ENCODE results near the gene PIWIL1.
A peak's percentile ranks its signal among the peaks of the same experiment; 100 is the strongest.

PIWIL1 gene

DNA sequence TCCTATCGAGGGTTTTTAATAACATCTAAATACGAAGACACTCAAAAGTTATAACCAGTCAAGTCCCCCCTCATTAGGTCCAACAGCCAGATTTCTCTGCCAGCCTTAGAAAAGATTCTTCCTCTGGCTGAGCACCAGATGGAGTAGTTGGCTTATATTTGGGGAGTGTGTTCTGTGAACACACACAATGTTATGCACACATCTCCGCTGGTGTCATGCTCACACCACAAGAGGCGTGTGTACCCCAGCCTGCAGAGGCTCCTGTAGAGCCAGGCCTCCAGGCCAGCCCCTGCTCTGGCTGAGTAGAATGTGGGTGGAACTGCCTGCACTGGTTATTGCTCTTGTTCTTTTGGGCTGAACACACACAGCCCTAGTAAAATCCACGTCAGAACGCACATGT, 64.0 kb downstream of the PIWIL1 start:
- TF ChIP-seq, protein P1, sequence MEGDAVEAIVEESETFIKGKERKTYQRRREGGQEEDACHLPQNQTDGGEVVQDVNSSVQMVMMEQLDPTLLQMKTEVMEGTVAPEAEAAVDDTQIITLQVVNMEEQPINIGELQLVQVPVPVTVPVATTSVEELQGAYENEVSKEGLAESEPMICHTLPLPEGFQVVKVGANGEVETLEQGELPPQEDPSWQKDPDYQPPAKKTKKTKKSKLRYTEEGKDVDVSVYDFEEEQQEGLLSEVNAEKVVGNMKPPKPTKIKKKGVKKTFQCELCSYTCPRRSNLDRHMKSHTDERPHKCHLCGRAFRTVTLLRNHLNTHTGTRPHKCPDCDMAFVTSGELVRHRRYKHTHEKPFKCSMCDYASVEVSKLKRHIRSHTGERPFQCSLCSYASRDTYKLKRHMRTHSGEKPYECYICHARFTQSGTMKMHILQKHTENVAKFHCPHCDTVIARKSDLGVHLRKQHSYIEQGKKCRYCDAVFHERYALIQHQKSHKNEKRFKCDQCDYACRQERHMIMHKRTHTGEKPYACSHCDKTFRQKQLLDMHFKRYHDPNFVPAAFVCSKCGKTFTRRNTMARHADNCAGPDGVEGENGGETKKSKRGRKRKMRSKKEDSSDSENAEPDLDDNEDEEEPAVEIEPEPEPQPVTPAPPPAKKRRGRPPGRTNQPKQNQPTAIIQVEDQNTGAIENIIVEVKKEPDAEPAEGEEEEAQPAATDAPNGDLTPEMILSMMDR (IDR thresholded peaks at IDR 0.05; ENCODE audit: control insufficient read depth, extremely low read depth, insufficient read depth): peak; percentile 70
- H3K4me3 ChIP-seq (ENCODE audit: low read depth, low read length): no peak overlapping the region
- DNase-seq (ENCODE audit: low read depth): no peak

DNA sequence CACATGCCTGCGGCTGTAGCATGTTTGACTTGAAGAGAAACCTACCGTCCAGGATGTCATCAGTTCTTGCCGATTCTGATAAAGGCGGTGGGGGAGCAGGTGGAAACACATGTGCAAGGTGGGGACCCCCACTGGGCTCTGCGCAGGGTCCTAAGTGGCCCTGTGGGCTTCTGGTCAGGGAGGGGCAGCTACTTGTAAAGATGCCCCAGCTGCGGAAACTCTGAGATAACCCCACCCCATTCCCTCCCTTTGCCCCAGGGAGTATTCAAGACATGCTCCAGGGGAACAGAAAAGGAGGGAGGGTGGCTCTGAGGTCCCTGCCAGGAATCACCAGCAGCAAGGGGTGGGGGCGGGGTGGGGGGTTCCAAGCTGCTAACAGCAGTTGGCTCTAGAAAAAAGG, 67.6 kb downstream of the PIWIL1 start:
- no peak overlapping the region for H3K4me3 ChIP-seq (ENCODE audit: low read depth, low read length)
- TF ChIP-seq, protein P1 (IDR thresholded peaks at IDR 0.05; ENCODE audit: control insufficient read depth, extremely low read depth, insufficient read depth): no peak
- no peak for DNase-seq (ENCODE audit: low read depth)

DNA sequence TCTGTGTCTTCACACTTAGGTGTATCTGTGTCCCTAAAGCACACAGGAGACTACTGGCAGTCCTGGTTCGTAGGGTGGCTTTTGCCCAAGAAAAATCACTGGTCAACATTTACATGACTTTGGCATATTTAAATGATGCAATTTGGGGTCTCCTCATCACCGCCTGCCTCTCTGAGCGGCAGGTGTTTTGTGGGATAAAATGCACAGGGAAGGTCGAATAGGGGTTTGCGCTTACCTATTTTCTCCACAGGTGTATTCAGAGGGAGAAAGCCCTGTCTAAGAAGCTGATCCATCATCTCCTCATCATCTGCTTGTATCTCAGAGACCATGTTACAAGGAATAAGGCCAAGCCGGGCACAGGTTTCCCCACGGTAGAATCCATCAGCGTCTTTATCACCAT, 74.7 kb downstream of the PIWIL1 start:
- no peak for DNase-seq (ENCODE audit: low read depth)
- TF ChIP-seq, protein P1 (IDR thresholded peaks at IDR 0.05; ENCODE audit: control insufficient read depth, extremely low read depth, insufficient read depth): no peak

DNA sequence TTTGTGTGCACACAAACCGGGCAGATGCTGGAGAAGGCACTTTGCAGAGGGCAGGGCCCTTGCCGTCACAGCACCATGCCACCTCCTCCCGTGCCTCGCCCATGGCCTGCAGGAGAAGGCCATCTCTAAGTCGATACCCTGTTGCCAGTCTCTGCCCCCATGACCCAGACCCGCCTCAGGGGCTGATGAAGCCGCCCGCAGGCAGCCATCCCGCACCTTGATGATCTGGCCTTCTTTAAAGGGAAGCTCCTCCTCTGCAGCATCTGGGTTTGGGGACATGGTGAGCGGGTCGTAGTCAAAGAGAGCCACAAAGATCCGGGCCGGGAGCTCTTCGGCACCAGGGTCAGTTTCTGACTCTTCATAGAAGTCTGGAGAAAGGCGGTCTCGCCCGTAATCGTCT, 76.2 kb downstream of the PIWIL1 start:
- DNase-seq (ENCODE audit: low read depth): no peak
- TF ChIP-seq, protein P1 (IDR thresholded peaks at IDR 0.05; ENCODE audit: control insufficient read depth, extremely low read depth, insufficient read depth): no peak
- H3K4me3 ChIP-seq (ENCODE audit: low read depth, low read length): no peak overlapping the region

More for the DNA sequence above, 74.7 kb downstream of the PIWIL1 start:
- H3K4me3 ChIP-seq (ENCODE audit: low read depth, low read length): no peak overlapping the region

DNA sequence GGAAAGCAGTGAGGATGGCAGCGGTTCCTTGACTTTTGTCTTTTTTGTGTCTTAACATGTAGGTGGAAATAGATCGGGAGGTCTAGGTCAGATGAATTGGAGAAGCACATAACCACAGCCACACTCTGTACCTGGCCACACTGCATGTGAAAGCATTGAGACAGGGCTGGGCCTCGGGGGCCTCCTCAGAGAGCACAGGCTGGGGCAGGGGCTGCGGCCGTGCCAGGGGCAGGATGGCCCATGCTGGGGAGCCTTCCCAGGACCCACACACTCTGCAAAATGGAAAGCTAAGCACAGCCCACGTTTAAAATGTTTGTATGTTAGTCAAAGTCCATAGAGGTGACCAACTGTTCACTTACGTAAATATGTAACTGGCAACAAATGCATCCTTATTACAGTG, 76.7 kb downstream of the PIWIL1 start:
- TF ChIP-seq, protein P1 (IDR thresholded peaks at IDR 0.05; ENCODE audit: control insufficient read depth, extremely low read depth, insufficient read depth): no peak
- H3K4me3 ChIP-seq (ENCODE audit: low read depth, low read length): no peak overlapping the region
- no peak for DNase-seq (ENCODE audit: low read depth)

DNA sequence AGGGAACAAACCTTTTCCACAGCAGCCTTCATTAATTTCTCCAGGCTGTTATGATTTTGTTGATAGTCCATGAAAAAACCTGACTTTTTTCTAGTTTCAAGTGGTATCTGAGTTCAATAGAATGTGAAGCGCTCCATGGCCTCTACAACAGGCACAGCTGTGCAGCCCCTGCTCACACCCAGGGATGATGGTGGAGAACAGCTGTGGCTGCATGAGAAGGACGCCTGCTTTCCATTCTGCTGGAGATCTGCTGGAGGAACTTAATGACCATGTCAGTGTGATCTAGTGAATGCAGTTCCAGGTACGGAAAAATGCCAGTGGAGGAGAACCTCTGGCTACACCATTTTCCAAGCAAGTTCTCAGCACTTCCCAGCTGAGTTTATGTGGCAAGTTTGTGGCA, 80.6 kb downstream of the PIWIL1 start:
- TF ChIP-seq, protein P1 (IDR thresholded peaks at IDR 0.05; ENCODE audit: control insufficient read depth, extremely low read depth, insufficient read depth): no peak
- DNase-seq (ENCODE audit: low read depth): no peak

DNA sequence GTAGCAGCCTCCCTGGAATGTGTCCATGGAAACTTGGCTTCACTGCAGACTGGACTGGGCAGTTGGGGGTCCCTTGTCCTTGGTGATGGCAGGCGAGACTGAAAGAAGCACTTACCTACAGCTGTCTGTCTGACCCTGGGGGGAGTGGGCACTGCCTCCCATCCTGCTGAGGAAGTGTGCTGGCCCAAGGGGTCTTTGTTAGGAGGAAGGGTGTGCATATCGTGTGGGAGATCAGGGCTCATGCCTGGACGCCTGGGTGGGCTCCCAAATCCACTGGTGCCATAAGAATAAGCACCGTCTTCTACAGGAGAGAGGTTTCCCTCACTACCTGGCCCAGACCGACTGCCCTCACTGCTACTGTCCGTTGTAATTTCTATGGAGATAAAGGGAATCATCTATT, 81.4 kb downstream of the PIWIL1 start:
- TF ChIP-seq, protein P1 (IDR thresholded peaks at IDR 0.05; ENCODE audit: control insufficient read depth, extremely low read depth, insufficient read depth): no peak
- no peak for DNase-seq (ENCODE audit: low read depth)
- no peak overlapping the region for H3K4me3 ChIP-seq (ENCODE audit: low read depth, low read length)

More for the DNA sequence above, 80.6 kb downstream of the PIWIL1 start:
- H3K4me3 ChIP-seq (ENCODE audit: low read depth, low read length): no peak overlapping the region
